GM12878 (cell line): ENCODE results near the gene TRAF3. TPM values are rescaled to one million over a fixed set of nuclear protein-coding genes. Genes with fewer than 3 reads are reported as not detected.

Experiments
- ATAC-seq: fragments of 200-7000 bp; cut with Tn5 transposase; 3 replicates; pipeline ENCODE4 v1.9.1; 2020; ENCODE audit warnings: mild to moderate bottlenecking, moderate library complexity
- BruUV-seq: library from RNA; stranded (reverse); fragments of 400-500 nt; replicated peaks from 2 replicates; lab custom pipeline; 2021; lab: Mats Ljungman, UMichigan
- CTCF ChIA-PET: fragments of 300-600 bp; sonication (Branson Sonifier 250); formaldehyde crosslinking; extraction: SDS; loops from one replicate; lab custom pipeline; 2021; ENCODE audit warnings: inconsistent platforms; lab: Yijun Ruan, JAX
- POLR2A ChIA-PET: fragments of 350-600 bp; formaldehyde crosslinking; extraction: SDS; loops from one replicate; lab custom pipeline; 2021; ENCODE audit warnings: inconsistent platforms; lab: Charles Lee
- RAD21 ChIA-PET: fragments of 300-600 bp; sonication (Branson Sonifier 250); formaldehyde crosslinking; loops from one replicate; lab custom pipeline; 2023; ENCODE audit warnings: antibody characterized with exemption; ENCODE audit not compliant: unreplicated experiment; lab: Charles Lee
- SMC1A ChIA-PET: fragments of 300-600 bp; sonication (Branson Sonifier 250); formaldehyde crosslinking; loops from one replicate; lab custom pipeline; 2023; ENCODE audit not compliant: unreplicated experiment, uncharacterized antibody; lab: Charles Lee
- DNase-seq: peaks from one replicate; pipeline ENCODE4 v3.0.0-alpha.2; 2011; ENCODE audit warnings: low read depth, low spot score
- FAIRE-seq: peaks from 3 replicates; lab custom pipeline; 2011; peaks lifted over from hg19 to GRCh38; lab: Jason Lieb, UNC
- H2AFZ ChIP-seq: 2 replicates; pipeline ENCODE4 v1.6.0; 2011; ENCODE audit warnings: low read depth, low read length, control low read depth; ENCODE audit not compliant: control insufficient read depth
- H3K27ac ChIP-seq: 2 replicates; pipeline ENCODE4 v1.5.1; 2011; ENCODE audit warnings: control low read depth; ENCODE audit not compliant: control insufficient read depth, insufficient read depth
- H3K27me3 ChIP-seq, 2 experiments: replicated peaks in 1 of 2; 2 replicates each; pipeline versions ENCODE4 v1.6.0 to v1.6.1; 2011; ENCODE audit warnings: low read length in 1 of 2; ENCODE audit not compliant: control insufficient read depth in 2 of 2, insufficient read depth in 2 of 2
- H3K36me3 ChIP-seq, 2 experiments: 2 replicates each; pipeline ENCODE4 v1.5.1; 2011; ENCODE audit warnings: low read length in 1 of 2; ENCODE audit not compliant: control insufficient read depth in 2 of 2, insufficient read depth in 2 of 2
- H3K4me1 ChIP-seq: 2 replicates; pipeline ENCODE4 v1.6.1; 2011; ENCODE audit warnings: mild to moderate bottlenecking, low read length, moderate library complexity, mixed read lengths; ENCODE audit not compliant: control insufficient read depth, insufficient read depth
- H3K4me2 ChIP-seq: 2 replicates; pipeline ENCODE4 v1.6.0; 2011; ENCODE audit warnings: control low read depth; ENCODE audit not compliant: control insufficient read depth, insufficient read depth
- H3K4me3 ChIP-seq: fragments of 200-600 bp; sonication (generic); 2 replicates; pipeline ENCODE4 v1.5.1; 2016
- H3K79me2 ChIP-seq: 2 replicates; pipeline ENCODE4 v1.6.0; 2011; ENCODE audit warnings: low read length; ENCODE audit not compliant: control insufficient read depth, insufficient read depth
- H3K9ac ChIP-seq: 2 replicates; pipeline ENCODE4 v1.8.0; 2011; ENCODE audit warnings: low read length, control low read depth, mixed read lengths; ENCODE audit not compliant: control insufficient read depth, insufficient read depth
- H3K9me3 ChIP-seq: replicated peaks from 3 replicates; pipeline ENCODE4 v1.5.1; 2011; ENCODE audit warnings: mild to moderate bottlenecking, low read length; ENCODE audit not compliant: control insufficient read depth, insufficient read depth
- H4K20me1 ChIP-seq: 2 replicates; pipeline ENCODE4 v1.6.0; 2011; ENCODE audit not compliant: control insufficient read depth, insufficient read depth
- BCLAF1 ChIP-seq: fragments of 450-650 bp; IDR thresholded peaks from 2 replicates; pipeline ENCODE4 v1.6.1; 2017; ENCODE audit warnings: antibody characterized with exemption, mild to moderate bottlenecking, moderate library complexity
- BRCA1 ChIP-seq: IDR thresholded peaks from 2 replicates; pipeline ENCODE4 v1.6.1; 2011; ENCODE audit warnings: low read depth, low read length, improper control_type of control experiment
- ETV6 ChIP-seq, 2 experiments: fragments of 450-650 bp in 1 of 2; IDR thresholded peaks in 1 of 2; conservative IDR thresholded peaks in 1 of 2; 2 replicates each; pipeline ENCODE4 v1.6.1; 2014; ENCODE audit warnings: antibody characterized with exemption in 1 of 2, borderline replicate concordance in 1 of 2, low read depth in 1 of 2, mild to moderate bottlenecking in 1 of 2, moderate library complexity in 1 of 2
- IKZF2 ChIP-seq, 2 experiments: fragments of 450-650 bp; IDR thresholded peaks; 2 replicates each; pipeline ENCODE4 v1.6.1; 2017; ENCODE audit warnings: mild to moderate bottlenecking in 2 of 2, moderate library complexity in 2 of 2
- POLR2AphosphoS2 ChIP-seq: IDR thresholded peaks from 2 replicates; pipeline ENCODE4 v1.6.1; 2011; ENCODE audit warnings: low read depth, mild to moderate bottlenecking, low read length, improper control_type of control experiment, moderate library complexity
- SIX5 ChIP-seq: IDR thresholded peaks from 2 replicates; pipeline ENCODE4 v1.6.1; 2011; ENCODE audit warnings: mild to moderate bottlenecking, low read depth, low read length, moderate library complexity; ENCODE audit not compliant: severe bottlenecking
- SREBF2 ChIP-seq: IDR thresholded peaks from 2 replicates; pipeline ENCODE4 v1.6.1; 2012; ENCODE audit warnings: mild to moderate bottlenecking, low read length
- TCF12 ChIP-seq: IDR thresholded peaks from 2 replicates; pipeline ENCODE4 v1.6.1; 2011; ENCODE audit warnings: low read depth, mild to moderate bottlenecking, low read length
- ZNF24 ChIP-seq: fragments of 450-650 bp; IDR thresholded peaks from 2 replicates; pipeline ENCODE4 v1.6.1; 2017; ENCODE audit warnings: antibody characterized with exemption, mild to moderate bottlenecking
- WGBS: methylation state at CpG from one replicate; pipeline ENCODE4 v1.1.6; 2016; ENCODE audit warnings: low lambda C conversion rate; ENCODE audit not compliant: insufficient replicate concordance, insufficient coverage; ENCODE audit errors: missing lambda C conversion rate; 5-methylcytosine and 5-hydroxymethylcytosine counted together
- in situ Hi-C: fragments of 300-500 bp; cut with MboI; formaldehyde crosslinking; loops from 9 replicates; pipeline ENCODE4 v1.14.3; 2018; ENCODE audit warnings: mixed read lengths
- intact Hi-C: fragments of 100-400 bp; cut with micrococcal nuclease; formaldehyde crosslinking; loops from one replicate; pipeline ENCODE4 v1.14.2; 2022; ENCODE audit not compliant: unreplicated experiment
- polyA plus RNA-seq, 11 experiments: library from polyadenylated mRNA; depleted of rRNA in 4 of 11; unstranded in 6 of 11; stranded (reverse) in 5 of 11; fragments of >200 nt; fragmentation: Nextera tagmentation in 4 of 11; fragmentation: Illumina TruSeq in 1 of 11; extraction: Ambion mirVana in 4 of 11; extraction: Trizol in 1 of 11; gene quantifications; 1 replicate in 1 of 11; 2 replicates in 10 of 11; pipeline versions ENCODE4 v1.2.1 to v1.2.3, GENCODE V29; 2011 to 2016; ENCODE audit warnings: inconsistent platforms in 2 of 11, missing spikeins in 2 of 11, low read depth in 1 of 11
- total RNA-seq, 4 experiments: library from RNA; depleted of rRNA in 3 of 4; stranded (reverse); fragments of >200 nt in 3 of 4; fragmentation: Illumina TruSeq in 1 of 4; extraction: Trizol in 1 of 4; gene quantifications; 2 replicates each; pipeline versions ENCODE4 v1.2.1 to v1.2.3, GENCODE V29; 2013 to 2021

The TRAF3 gene
- total and polyA plus RNA-seq, 10 of the 15 experiments (the other 5 are each of a cell fraction or from before 2014, with no cell fraction given): 3.0 to 70.1 (median 36.5) TPM

- no peak for TF ChIP-seq POLR2AphosphoS2
These were observed 177.0 kb downstream of the TRAF3 start (continued) for GRCh38 chr14:102954081-102954789.

- intact Hi-C loops: no loop called here
- Histone ChIP-seq H3K27me3 (no peaks in the 10 kb centered on the region), H3K4me1 (no peaks in the 10 kb centered on the region), H3K27ac (no peak overlapping the region), H2AFZ (no peak overlapping the region), H3K9ac (no peak overlapping the region), H4K20me1 (no peaks in the 10 kb centered on the region), H3K36me3 (peaks cover 10 to 14% of the 10 kb centered on the region in 2 experiments; a peak in 3 of 4 replicates), H3K79me2 (no peaks in the 10 kb centered on the region), H3K9me3 (no peaks in the 10 kb centered on the region), H3K4me3 (no peak overlapping the region), H3K4me2 (no peak overlapping the region)
- SMC1A ChIA-PET: interaction anchor here (1.3 kb wide), 1 partner anchor 261 kb away, joined by 4 read pairs; no protein-coding TSS in a partner anchor
- no peak for TF ChIP-seq BRCA1
- TF ChIP-seq SIX5: no peak
- no peak for TF ChIP-seq ETV6 (conservative IDR thresholded peaks at IDR 0.05 in 1 of 2, IDR thresholded peaks at IDR 0.05 in 1 of 2; ENCODE audit: borderline replicate concordance in 1 of 2, low read depth in 1 of 2)
- TF ChIP-seq IKZF2 (IDR thresholded peaks at IDR 0.05): no peak
- no peak for TF ChIP-seq ZNF24
- no peak for TF ChIP-seq TCF12
- TF ChIP-seq BCLAF1: no peak
- no peak for TF ChIP-seq SREBF2
- TF ChIP-seq POLR2AphosphoS2: no peak
- FAIRE-seq: no peak
- in situ Hi-C loops: no loop called here
- RAD21 ChIA-PET: interaction anchor here (0.5 kb wide), 1 partner anchor 110 kb away, joined by 3 read pairs; no protein-coding TSS in a partner anchor
- 62% methylated on average over 8 of the region's 8 CpGs for WGBS
- DNase-seq: no peak
- BruUV-seq: no TSS peak
- POLR2A ChIA-PET: no interaction called here
- CTCF ChIA-PET: no interaction called here
- no peak for ATAC-seq
These were observed 178.6 kb downstream of the TRAF3 start for GRCh38 chr14:102955636-102956408.
